RWPE2 (cell line): ENCODE measurements around the gene MRPL4.

Experiments used
- ATAC-seq: fragments of 200-7000 bp; cut with Tn5 transposase; 3 replicates; pipeline ENCODE4 v1.9.1; 2021; ENCODE audit warnings: low read depth
- DNase-seq: peaks from one replicate; pipeline ENCODE4 v3.0.0-alpha.2; 2020; ENCODE audit warnings: low spot score
- H3K27ac ChIP-seq: fragments of 450-650 bp; 2 replicates; pipeline ENCODE4 v1.5.1; 2017; ENCODE audit warnings: mild to moderate bottlenecking; ENCODE audit not compliant: poor library complexity, severe bottlenecking
- H3K27me3 ChIP-seq: fragments of 250-450 bp; sonication (Bioruptor Pico); 2 replicates; pipeline ENCODE4 v1.5.1; 2021; ENCODE audit warnings: mild to moderate bottlenecking, moderate library complexity; ENCODE audit not compliant: insufficient read depth, poor library complexity, severe bottlenecking
- H3K36me3 ChIP-seq: fragments of 250-450 bp; sonication (Bioruptor Pico); 2 replicates; pipeline ENCODE4 v1.5.1; 2020; ENCODE audit warnings: low read depth, mild to moderate bottlenecking, moderate library complexity
- H3K4me1 ChIP-seq: fragments of 250-450 bp; sonication (Bioruptor Pico); 2 replicates; pipeline ENCODE4 v1.5.1; 2021; ENCODE audit warnings: mild to moderate bottlenecking, moderate library complexity; ENCODE audit not compliant: insufficient read depth, poor library complexity, severe bottlenecking
- H3K4me3 ChIP-seq: fragments of 250-450 bp; sonication (Bioruptor Pico); 2 replicates; pipeline ENCODE4 v1.5.1; 2021; ENCODE audit warnings: mild to moderate bottlenecking, moderate library complexity; ENCODE audit not compliant: severe bottlenecking
- H3K9me3 ChIP-seq: fragments of 250-450 bp; sonication (Bioruptor Pico); 2 replicates; pipeline ENCODE4 v1.5.1; 2021; ENCODE audit warnings: mild to moderate bottlenecking, moderate library complexity; ENCODE audit not compliant: severe bottlenecking
- TF ChIP-seq, protein P1 (sequence below): fragments of 450-650 bp; IDR thresholded peaks from one replicate; pipeline ENCODE4 v1.5.1; 2017; ENCODE audit warnings: mild to moderate bottlenecking, moderate library complexity; ENCODE audit not compliant: poor library complexity, severe bottlenecking

The MRPL4 gene

DNA sequence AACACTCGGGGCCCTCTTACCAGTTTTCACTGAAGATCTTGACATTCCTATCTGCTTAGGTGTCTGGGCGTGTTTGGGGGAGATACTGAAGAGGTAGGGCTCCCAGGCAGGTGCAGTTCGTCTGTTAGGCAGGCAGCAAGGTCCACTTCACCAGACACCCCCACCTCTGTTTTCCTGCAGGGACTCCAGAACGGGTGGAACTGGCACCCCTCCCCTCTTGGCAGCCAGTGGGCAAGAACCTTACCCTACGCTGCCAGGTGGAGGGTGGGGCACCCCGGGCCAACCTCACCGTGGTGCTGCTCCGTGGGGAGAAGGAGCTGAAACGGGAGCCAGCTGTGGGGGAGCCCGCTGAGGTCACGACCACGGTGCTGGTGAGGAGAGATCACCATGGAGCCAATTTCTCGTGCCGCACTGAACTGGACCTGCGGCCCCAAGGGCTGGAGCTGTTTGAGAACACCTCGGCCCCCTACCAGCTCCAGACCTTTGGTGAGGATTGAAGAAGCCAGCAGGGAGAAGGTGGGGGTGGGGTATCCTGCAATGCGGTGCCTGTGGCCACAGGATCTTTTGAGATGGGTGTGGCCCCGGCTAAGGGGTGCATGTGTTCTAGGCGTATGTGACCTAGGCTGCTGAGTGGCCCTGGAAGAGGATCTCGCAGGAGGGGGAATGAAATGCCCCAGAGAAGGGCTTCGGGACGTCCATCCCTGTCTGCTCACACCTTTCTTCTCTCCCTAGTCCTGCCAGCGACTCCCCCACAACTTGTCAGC lies 31.5 kb downstream of the MRPL4 start:
- DNase-seq (no peak), ATAC-seq (peak; percentile 58; the same call in 2 of the 3 replicates)
- no peaks in the 10 kb centered on the region for H3K36me3 ChIP-seq
- H3K4me1 ChIP-seq: peaks cover 23% of the 10 kb centered on the region
- no peak overlapping the region for H3K4me3 ChIP-seq
- no peaks in the 10 kb centered on the region for H3K27me3 ChIP-seq
- peak overlapping the region; percentile 14 for H3K27ac ChIP-seq
- H3K9me3 ChIP-seq: no peaks in the 10 kb centered on the region
- TF ChIP-seq, protein P1, sequence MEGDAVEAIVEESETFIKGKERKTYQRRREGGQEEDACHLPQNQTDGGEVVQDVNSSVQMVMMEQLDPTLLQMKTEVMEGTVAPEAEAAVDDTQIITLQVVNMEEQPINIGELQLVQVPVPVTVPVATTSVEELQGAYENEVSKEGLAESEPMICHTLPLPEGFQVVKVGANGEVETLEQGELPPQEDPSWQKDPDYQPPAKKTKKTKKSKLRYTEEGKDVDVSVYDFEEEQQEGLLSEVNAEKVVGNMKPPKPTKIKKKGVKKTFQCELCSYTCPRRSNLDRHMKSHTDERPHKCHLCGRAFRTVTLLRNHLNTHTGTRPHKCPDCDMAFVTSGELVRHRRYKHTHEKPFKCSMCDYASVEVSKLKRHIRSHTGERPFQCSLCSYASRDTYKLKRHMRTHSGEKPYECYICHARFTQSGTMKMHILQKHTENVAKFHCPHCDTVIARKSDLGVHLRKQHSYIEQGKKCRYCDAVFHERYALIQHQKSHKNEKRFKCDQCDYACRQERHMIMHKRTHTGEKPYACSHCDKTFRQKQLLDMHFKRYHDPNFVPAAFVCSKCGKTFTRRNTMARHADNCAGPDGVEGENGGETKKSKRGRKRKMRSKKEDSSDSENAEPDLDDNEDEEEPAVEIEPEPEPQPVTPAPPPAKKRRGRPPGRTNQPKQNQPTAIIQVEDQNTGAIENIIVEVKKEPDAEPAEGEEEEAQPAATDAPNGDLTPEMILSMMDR: no peak

DNA sequence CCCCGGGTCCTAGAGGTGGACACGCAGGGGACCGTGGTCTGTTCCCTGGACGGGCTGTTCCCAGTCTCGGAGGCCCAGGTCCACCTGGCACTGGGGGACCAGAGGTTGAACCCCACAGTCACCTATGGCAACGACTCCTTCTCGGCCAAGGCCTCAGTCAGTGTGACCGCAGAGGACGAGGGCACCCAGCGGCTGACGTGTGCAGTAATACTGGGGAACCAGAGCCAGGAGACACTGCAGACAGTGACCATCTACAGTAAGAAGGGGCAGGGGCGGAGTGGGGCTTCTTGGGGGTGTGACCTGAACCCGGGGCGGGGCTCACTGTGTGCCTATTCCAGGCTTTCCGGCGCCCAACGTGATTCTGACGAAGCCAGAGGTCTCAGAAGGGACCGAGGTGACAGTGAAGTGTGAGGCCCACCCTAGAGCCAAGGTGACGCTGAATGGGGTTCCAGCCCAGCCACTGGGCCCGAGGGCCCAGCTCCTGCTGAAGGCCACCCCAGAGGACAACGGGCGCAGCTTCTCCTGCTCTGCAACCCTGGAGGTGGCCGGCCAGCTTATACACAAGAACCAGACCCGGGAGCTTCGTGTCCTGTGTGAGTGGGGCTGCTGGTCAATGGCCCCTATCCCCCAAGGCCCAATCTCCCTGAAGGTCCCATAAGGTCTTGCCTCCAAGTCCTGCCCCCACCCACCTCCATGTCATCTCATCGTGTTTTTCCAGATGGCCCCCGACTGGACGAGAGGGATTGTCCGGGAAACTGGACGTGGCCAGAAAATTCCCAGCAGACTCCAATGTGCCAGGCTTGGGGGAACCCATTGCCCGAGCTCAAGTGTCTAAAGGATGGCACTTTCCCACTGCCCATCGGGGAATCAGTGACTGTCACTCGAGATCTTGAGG lies 32.3 kb downstream of the MRPL4 start:
- TF ChIP-seq, protein P1: no peak
- no peak for ATAC-seq
- Histone ChIP-seq H3K27me3 (no peaks in the 10 kb centered on the region), H3K4me1 (peaks cover 24% of the 10 kb centered on the region), H3K9me3 (no peaks in the 10 kb centered on the region), H3K27ac (no peak overlapping the region), H3K36me3 (no peaks in the 10 kb centered on the region), H3K4me3 (no peak overlapping the region)
- DNase-seq: no peak

DNA sequence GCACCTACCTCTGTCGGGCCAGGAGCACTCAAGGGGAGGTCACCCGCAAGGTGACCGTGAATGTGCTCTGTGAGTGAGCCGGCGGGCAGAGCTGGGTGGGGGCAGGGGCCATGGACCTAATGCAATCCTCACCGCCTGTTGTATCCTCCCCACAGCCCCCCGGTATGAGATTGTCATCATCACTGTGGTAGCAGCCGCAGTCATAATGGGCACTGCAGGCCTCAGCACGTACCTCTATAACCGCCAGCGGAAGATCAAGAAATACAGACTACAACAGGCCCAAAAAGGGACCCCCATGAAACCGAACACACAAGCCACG lies 32.9 kb downstream of the MRPL4 start:
- TF ChIP-seq, protein P1: no peak
- no peaks in the 10 kb centered on the region for H3K9me3 ChIP-seq
- no peak overlapping the region for H3K4me3 ChIP-seq
- no peaks in the 10 kb centered on the region for H3K36me3 ChIP-seq
- DNase-seq (no peak), ATAC-seq (no peak)
- no peaks in the 10 kb centered on the region for H3K27me3 ChIP-seq
- no peak overlapping the region for H3K27ac ChIP-seq
- H3K4me1 ChIP-seq: peaks cover 24% of the 10 kb centered on the region

DNA sequence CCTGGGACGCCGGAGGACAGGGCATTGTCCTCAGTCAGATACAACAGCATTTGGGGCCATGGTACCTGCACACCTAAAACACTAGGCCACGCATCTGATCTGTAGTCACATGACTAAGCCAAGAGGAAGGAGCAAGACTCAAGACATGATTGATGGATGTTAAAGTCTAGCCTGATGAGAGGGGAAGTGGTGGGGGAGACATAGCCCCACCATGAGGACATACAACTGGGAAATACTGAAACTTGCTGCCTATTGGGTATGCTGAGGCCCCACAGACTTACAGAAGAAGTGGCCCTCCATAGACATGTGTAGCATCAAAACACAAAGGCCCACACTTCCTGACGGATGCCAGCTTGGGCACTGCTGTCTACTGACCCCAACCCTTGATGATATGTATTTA lies 33.4 kb downstream of the MRPL4 start:
- ATAC-seq (no peak), DNase-seq (no peak)
- Histone ChIP-seq H3K4me1 (peaks cover 24% of the 10 kb centered on the region), H3K9me3 (no peaks in the 10 kb centered on the region), H3K4me3 (no peak overlapping the region), H3K27me3 (no peaks in the 10 kb centered on the region), H3K36me3 (no peaks in the 10 kb centered on the region), H3K27ac (peak overlapping the region; percentile 45)
- TF ChIP-seq, protein P1: no peak
